HG03159 (cell line): Measurements from ENCODE around the gene ATIC.
"Not testable (repeated sequence)": the region's sequence is repeated elsewhere in the genome, so short reads cannot be mapped to it uniquely, and the experiment has no call there.

Source experiments
- ATAC-seq: cut with Tn5 transposase; IDR thresholded peaks from one replicate; pipeline ENCODE4 v1.9.1; 2021; ENCODE audit warnings: mild to moderate bottlenecking, moderate library complexity; ENCODE audit not compliant: unreplicated experiment

ATIC gene

GRCh38 chr2:215360059-215360458 lies 48.2 kb downstream of the ATIC start:
- ATAC-seq = not testable (repeated sequence)

DNA sequence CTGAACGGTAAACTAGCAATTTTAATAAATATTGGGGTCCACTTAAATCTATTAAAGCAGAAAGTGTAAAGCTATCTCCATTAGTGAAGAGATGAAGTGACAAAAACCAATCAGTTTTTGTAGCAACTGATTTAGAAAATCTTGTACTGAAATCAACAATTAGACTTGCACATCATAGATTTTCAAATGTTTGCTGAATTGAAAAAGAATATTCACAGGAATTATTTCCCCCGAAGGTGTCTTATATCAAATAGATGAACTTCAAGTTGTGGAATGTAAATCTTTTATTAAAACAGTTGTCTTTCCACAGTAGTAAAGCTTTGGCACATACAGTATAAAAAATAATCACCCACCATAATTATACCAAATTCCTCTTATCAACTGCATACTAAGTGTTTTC lies 48.7 kb downstream of the ATIC start:
- no peak for ATAC-seq

DNA sequence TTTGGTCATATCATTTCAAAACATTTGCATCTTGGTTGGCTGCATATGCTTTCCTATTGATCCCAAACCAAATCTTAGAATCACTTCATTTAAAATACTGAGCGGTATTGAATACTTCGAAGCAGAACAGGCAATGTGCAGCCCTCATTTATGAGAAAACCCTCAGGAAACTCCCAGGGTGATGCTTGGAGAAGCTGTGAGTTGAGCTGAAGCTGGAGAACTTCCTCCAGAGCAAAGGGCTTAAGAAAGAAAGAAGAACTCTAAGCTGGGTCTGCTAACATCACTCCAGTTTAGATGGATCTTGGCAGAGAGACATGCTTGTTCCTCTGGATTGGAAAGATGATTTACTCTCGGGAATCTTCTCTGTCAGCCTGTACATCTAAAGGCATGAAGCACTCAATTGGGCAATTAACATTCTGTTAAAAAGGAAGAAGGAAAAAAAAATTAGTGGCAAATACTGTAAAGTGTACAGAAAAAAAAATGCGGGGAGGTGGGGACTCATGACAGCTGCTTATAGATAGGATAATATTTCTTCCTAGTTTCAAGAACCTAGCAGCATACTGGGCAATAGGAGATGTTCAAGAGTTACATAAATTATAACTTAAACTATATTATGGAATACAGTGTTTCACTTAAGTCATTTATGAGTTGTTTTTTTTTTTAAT lies 49.5 kb downstream of the ATIC start:
- no peak for ATAC-seq

GRCh38 chr2:215361876-215362561 lies 50.2 kb downstream of the ATIC start:
- ATAC-seq = no peak

- no peak for ATAC-seq
These were observed 50.7 kb downstream of the ATIC start for GRCh38 chr2:215362562-215362904.

DNA sequence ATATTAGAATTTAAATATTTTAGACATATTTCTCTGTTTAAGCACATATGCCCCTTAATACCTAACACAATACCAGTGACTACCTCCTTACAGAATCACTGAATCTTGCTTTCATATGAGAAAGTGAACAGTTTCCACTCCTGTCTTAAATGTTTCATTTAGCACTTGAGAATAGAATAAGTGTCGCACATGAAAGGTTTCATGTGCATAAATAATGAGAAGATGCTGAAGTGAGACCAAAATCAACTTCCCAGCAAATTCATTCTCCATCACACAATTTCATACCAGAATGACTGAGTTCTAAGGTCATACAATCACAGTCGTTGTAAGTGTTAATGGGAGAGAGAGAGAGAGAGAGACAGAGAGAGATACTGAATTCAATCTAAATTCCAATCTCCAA lies 51.2 kb downstream of the ATIC start:
- no peak for ATAC-seq

DNA sequence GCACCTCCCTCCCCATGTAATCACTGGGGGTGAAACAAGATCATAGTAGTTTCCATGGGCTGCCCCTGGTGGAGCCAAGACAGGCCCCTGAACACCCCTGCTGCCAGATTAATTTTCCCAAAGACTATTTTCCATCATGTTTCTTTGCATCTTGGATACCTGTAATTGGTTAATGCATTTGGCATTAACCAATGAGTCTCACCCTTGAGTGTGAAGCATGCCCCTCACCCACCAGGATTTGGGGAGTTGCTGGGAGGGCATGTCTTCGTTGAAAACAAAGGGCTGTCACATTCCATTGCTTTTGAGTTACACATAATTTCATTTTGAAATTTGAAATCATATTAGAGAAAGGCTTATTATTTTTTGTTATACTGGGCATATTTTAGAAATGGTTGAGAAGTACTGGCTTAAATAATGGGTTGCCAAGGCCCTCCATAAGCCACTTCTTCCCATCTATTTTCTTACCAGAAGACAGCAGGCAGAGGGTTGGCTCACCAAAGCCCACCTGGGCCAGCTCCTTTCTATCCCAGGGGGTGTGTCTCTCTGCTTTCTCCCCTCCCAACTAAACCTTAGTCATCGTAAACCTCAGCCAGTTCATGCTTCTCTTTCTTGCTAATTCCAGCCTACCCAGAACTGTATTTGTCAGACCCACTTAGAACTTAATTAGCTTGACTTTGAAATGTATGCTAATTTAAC lies 51.8 kb downstream of the ATIC start:
- ATAC-seq = no peak

- ATAC-seq = no peak
These were observed 52.6 kb downstream of the ATIC start for GRCh38 chr2:215364157-215365155.

DNA sequence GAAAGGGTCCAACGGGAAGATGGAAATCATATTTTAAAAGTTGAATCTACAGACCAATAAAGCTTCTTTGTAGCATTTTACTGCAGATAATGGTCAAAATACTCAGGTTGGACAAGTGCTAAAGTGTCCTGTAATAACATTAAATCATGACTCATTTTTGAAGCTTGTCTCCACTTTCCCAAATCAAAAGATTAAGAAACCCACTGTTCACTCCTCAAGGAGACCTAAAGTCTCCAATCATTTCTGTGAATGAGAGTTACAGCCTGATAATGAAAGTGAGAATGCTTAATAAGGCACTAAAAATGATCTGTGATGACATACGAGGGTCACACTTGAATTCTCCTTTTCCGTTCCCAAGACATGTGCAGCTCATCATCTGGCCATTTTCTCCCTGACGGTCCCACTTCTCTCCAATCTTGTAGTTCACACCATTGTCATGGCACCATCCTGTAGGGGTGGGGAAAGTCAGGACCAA lies 53.4 kb downstream of the ATIC start:
- ATAC-seq = peak; percentile 59

- ATAC-seq = no peak
These were observed 54.7 kb downstream of the ATIC start for GRCh38 chr2:215366440-215367032.

GRCh38 chr2:215367662-215368492 lies 56.0 kb downstream of the ATIC start:
- no peak for ATAC-seq

- no peak for ATAC-seq
These were observed 56.6 kb downstream of the ATIC start for GRCh38 chr2:215368493-215368809.

GRCh38 chr2:215369181-215369760 lies 57.4 kb downstream of the ATIC start:
- ATAC-seq = no peak

DNA sequence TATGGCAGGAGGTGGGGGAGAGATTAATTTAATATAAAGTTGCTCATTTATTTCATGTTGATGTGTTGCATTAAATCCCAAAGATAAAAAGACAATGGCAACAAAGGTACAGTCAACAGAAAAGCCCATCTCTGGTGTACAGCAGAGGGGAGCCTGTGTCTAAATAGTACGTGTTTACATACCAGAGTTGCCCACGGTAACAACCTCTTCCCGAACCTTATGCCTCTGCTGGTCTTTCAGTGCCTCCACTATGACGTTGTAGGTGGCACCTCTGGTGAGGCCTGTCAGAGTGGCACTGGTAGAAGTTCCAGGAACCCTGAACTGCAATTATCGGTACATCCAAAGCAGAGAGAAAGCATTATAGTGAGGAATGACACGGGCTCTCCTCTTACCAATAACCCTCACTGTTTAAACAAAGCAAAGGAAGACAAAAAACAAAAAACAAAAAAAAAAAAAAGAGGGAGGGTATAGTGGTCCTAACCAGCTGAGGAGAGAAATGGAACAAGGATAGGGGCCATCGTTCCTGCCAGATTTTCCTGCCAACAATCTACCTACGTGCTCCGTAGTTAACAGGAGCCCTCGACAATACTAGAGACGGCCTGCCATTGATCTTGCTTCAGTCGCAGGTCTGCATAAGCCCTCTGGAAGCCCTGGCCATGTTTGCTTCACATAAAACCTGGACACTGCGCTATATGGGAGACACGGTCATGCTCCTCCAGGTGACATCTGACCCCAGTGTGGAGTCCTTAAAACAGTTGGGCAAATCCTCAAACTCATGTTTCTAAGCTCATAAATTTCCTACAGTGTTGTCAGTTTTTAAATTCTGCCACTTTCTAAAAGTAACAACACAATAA lies 58.5 kb downstream of the ATIC start:
- ATAC-seq = no peak

- no peak for ATAC-seq
These were observed 60.3 kb downstream of the ATIC start for GRCh38 chr2:215371915-215372897.

DNA sequence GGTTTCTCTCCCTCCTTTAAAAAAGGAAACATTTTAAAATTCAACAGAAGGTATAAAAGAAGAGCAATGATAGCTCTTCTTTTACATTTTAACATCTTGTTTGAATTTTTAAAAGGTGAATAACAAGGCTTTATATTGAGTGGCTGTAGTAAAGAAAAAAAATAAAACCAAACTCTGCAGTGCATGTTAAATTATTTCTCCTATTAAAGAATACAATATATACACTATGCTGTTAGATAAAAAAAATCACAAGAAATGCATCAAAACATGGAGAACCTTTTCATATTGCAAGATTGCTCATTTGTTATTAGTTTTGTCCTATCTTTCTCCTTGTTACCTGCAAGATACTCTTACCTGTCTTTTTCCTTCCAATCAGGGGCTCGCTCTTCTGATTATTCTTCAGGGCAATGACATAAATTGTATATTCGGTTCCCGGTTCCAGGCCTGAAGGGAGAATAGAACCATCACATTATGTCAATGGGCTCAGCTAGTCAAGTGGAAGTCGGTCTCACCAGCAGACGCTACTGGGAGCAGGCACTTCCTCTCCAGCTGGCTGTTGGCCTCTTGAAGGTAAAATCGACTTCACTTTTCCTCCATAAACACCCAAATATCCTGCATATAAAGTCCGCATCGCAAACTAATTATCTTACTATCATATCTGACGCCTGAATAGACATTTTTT lies 61.2 kb downstream of the ATIC start:
- ATAC-seq = no peak

GRCh38 chr2:215374002-215374401 lies 62.1 kb downstream of the ATIC start:
- no peak for ATAC-seq
